Vagina (tissue), 2 donors: Measurements from ENCODE around the gene PPM1M.

Experiments
- CTCF ChIP-seq, 3 experiments: fragments of 450-650 bp in 2 of 3; fragments of 200-600 bp in 1 of 3; sonication (generic) in 1 of 3; IDR thresholded peaks; one replicate each; pipeline ENCODE4 v1.5.1; 2017 to 2019; ENCODE audit warnings: antibody characterized with exemption in 3 of 3, mild to moderate bottlenecking in 2 of 3, moderate library complexity in 2 of 3
- POLR2A ChIP-seq, 2 donors: fragments of 450-650 bp; IDR thresholded peaks; one replicate each; pipeline ENCODE4 v1.6.1; 2017; ENCODE audit warnings: antibody characterized with exemption in 2 of 2, mild to moderate bottlenecking in 2 of 2, moderate library complexity in 2 of 2
- POLR2AphosphoS5 ChIP-seq, 2 donors: sonication (generic); formaldehyde crosslinking; IDR thresholded peaks; one replicate each; pipeline ENCODE4 v1.9.0; 2017; ENCODE audit warnings: antibody characterized with exemption in 2 of 2, mild to moderate bottlenecking in 2 of 2, low read depth in 1 of 2; ENCODE audit not compliant: insufficient read depth in 1 of 2

- TF ChIP-seq CTCF (IDR thresholded peaks at IDR 0.05): no peak
- TF ChIP-seq POLR2AphosphoS5 (IDR thresholded peaks at IDR 0.05; ENCODE audit: insufficient read depth in 1 of 2, low read depth in 1 of 2): no peak
- no peak for TF ChIP-seq POLR2A (IDR thresholded peaks at IDR 0.05)
Observed at GRCh38 chr3:52230889-52231499, 14.6 kb upstream of the PPM1M start.
